EH (cell line): ENCODE measurements around the gene CCSAP.

Source experiments
- DNase-seq: peaks from one replicate; pipeline ENCODE4 v3.0.0-alpha.2; 2015; ENCODE audit warnings: low read depth

CCSAP gene

DNA sequence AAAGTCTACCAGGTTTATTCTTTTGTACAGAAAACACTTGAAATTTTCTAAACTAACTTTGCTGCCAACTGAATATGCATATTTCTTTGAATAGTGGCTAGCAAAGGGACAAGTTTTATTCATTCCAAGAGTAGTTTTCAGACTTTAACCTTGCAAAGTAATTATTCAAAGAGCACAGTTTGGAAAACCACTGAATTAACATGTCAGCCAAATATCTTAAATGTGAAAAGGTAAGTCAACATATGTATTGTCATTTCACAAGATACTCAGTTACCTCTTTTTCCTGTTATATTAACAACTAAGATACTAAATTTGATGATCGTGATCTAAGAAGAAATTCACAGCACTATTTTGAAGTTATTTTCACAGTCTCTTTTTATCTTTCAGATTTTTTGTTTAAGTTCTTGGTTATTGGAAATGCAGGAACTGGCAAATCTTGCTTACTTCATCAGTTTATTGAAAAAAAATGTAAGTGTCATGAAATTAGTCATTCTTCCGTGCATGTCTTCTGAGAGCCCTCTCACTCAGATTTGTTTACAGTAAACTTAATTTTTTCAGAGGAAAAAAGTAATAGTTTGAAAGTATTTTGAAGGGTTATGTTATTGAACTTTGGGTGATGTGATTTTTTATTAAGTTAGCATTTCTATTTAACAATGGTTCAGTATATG is 56.6 kb downstream of the CCSAP start:
- DNase-seq = no peak

DNA sequence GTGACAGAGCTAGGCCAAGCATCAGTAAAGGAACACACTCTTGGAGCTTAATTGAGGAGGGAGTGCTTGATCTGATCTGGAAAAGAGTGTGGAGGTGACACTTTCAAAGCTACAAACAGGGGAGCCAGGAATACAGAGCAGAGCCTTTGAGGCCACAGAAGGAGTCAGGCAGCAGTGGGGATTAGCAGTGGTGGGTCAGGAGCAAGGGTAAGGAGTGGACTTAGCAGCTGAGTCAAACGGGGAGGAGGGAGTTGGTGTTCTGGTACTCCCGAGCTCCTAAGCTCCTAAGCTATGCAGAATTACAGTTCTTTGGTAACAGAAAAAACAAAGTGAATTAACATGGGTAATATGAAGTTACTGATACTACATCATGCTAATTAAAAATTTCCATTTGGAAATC is 57.4 kb downstream of the CCSAP start:
- no peak for DNase-seq

DNA sequence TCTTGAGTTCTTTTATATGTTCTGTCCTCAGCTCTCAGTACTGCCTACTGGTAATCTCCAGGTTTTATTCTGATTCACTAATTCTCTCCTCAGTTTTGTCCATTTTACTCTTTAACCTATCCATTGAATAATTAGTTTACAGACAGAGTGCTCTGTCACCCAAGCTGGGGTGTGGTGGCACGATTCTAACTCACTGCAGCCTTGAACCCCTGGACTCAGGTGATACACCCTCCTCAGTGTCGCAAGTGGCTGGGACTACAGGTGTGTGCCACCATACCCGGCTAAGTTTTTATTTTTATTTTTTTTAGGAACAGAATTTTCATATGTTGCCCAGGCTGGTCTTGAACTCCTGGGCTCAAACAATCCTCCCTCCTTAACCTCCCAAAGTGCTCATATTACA is 58.0 kb downstream of the CCSAP start:
- DNase-seq = no peak

DNA sequence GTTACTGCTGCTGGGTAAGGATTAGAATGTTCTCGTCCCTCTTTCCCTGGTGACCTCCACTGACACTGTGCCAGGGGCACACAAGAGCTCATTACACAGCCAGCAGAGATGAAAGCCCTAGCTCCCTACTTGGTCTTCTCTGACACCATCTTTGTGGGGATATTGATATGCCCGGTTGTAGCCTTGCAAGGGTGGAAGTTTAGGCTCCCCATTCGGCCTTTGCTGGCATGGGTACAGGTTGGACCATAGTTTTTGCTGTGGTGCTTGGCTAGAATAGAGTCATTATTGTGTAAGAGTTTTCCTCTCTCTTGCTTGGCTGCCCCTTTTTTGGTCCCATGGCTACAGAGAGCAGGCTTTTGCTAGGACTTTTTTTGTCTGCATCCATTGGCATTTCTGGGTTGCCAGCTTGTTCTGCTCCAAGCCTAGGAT is 59.6 kb downstream of the CCSAP start:
- no peak for DNase-seq

DNA sequence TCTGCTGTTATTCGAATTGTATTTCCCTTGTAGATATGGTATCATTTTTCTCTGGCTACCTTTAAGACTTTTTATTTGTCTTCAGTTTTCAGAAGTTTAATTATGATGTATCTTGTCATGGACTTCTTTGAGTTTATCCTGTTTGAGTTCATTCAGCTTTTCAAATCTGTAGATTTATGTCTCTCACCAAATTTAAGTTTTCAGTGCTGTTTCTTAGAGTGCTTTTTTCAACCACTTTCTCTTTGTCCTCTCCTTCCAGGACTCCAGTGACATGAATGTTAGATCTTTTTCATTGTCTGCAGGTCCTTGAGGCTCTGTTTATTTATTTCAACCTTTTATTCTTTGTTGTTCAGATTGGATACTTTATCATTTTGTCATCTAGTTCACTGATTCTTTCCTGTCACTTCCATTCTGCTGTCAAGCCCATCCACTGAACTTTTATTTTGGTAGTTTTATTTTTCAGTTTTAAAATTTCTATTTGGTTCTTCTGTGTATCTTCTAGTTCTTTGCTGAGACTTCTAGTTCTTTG is 60.5 kb downstream of the CCSAP start:
- DNase-seq = no peak

DNA sequence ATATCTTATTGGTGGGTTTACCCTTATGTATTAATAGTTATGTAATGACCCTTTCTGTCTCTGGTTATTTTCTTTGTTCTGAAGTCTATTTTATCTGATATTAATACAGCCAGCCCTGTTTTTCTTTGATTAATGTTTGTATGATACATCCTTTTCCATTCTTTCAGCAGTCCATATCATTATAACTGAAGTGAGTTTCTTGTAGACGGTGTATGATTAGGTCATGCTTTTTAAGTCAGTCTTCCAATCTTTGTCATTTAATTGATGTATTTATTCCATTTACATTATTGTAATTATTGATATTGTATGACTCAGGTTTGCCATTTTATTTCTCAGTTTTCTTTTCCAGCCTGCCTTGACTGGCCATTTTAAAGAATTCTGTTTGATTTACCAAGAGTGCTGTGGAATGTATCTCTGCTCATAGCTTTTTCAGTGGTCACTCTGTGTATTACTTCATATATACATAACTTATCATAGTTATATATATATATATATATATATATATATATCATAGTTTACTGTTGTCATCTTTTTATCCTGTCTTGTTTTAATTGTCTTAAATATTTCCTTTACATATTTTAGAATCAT is 61.4 kb downstream of the CCSAP start:
- peak; percentile 21 for DNase-seq

DNA sequence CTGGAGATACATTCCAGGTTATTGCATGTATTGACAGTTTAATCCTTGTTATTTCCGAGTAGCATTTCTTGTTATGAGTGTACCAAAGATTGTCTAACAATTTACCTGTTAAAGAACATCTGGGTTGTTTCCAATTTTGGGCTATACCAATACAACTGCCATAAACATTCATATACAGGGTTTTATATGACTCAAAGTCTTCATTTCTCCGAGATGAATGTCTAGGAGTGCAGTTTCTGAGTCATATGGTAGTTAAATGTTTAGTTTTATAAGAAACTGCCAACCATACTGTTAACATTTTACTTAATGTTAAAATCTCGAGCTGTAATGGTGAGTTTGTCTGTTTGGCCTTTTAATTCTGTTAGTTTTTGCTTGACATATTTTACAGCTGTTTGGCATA is 61.9 kb downstream of the CCSAP start:
- peak; percentile 55 for DNase-seq

DNA sequence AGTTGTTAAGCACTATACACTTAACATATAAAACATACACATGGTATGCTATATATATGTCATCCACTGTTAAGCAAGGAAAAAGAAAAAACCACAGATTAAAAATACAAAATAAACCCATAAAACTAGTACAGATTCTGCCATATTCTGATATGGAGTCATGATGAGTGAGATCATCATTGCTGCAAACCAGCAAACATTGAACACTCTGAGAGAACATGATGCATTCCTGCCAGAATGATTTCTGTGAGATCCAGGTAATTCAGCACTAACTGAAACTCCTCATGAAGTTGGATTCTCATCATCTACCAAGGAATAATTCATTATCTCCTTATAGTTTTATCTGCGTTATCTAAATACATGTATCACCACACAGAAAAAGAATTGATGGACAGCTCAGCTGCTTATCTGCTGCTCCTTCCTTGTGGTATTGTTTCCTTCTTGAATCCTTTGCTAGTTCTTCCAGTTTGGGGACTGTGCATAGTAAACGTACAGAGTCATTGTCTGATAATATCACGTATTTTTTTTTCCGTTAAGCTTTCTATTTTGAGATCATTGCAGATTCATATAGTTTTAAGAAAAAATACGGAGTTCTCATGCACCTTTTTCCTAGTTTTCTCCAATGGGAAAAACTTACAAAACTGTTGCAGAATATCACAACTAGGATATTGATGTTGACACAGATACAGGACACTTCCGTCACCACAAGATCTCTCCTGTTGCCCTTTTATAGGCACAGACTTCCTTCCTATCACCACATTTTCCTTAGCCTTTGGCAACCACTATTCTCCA is 62.6 kb downstream of the CCSAP start:
- DNase-seq = peak; percentile 18

DNA sequence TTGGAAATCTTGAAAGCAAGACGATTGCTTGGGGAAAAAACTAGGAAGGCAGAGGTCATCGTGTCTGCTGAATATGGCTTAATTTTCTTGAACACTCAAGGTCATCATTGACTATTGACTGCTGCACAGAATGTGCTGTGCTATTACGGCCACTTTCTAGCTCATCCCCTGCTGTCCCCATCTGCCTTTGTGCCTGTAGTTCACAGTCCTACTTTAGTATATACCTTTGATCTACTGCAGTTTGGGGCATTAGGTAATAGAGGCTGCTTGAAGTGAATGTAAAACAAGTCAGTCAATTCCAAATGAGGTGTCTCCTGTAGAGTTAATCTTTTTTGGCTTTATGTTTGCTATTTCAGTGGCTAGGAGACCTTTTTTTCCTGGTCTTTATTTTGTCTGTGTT is 63.6 kb downstream of the CCSAP start:
- DNase-seq = no peak

DNA sequence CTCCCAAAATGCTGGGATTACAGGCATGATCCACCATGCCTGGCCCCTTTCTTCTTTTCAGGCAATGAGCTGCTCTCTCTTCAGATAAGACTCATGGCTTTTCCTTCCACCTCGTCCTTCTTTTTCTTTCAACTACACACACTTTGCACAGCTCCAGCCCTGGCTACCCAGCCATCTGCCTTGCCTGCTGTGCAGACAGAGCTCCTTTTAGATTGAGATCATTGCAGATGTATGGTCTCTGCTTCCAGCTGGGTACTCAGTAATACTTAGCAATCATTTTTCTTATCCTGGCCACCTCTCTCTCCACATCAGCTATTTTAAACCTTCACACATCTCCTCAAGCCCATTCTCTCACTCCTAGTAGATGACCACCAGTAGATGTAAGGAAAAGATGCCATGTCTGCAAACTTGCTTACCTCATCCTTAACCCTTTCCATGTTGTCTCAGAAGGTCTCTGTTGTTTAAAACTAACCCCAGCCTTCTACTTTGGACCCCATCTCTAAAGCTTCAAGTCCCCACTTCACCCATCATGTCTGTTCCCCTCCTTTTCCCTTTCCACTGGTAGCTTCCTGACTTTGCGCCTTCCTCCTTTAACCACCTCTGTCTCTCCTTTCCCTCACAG is 64.6 kb downstream of the CCSAP start:
- no peak for DNase-seq

DNA sequence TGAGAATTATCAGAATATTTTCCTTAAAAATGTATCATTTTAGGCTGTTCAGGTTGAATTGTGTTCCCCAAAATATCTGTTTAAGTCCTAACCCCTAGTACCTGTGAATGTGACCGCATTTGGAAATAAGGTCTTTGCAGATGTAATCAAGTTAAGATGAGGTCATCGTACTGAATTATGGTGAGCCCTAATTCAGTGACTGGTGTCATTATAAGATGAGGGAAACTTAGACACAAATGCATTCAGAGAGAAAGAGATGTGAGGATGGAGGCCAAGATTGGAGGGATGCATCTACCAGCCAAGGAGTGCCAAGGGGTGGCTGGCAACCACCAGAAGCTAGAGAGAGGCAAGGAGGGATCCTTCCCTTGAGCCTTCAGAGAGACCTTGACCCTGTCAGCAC is 67.8 kb downstream of the CCSAP start:
- no peak for DNase-seq

DNA sequence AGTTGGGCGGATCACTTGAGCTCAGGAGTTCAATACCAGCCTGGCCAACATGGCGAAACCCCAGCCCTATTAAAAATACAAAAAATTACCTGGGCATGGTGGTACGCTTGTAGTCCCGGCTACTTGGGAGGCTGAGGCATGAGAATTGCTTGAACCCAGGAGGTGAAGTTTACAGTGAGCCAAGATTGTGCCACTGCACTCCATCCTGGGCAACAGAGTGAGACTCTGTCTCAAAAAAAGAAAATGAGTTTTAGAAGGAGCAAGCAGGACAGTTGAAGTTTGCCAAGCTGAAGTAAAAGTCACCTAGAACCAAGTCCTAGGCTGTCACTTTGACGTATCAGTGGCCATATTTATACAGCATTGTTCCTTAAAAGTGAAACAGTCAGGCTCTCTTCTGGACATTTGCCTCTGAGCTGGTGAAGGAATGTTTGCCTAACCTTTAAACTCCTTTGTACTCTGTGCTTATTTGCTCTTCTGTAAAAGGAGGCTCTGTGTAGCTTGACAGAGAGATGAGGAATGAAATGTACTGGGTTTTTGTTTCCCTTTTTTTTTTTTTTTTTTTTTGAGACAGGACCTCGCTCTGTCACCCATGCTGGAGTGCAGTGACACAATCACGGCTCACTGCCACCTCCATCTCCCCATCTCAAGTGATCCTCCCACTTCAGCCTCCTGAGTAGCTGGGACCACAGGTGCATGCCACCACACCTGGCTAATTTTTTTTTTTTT is 69.2 kb downstream of the CCSAP start:
- peak; percentile 42 for DNase-seq

DNA sequence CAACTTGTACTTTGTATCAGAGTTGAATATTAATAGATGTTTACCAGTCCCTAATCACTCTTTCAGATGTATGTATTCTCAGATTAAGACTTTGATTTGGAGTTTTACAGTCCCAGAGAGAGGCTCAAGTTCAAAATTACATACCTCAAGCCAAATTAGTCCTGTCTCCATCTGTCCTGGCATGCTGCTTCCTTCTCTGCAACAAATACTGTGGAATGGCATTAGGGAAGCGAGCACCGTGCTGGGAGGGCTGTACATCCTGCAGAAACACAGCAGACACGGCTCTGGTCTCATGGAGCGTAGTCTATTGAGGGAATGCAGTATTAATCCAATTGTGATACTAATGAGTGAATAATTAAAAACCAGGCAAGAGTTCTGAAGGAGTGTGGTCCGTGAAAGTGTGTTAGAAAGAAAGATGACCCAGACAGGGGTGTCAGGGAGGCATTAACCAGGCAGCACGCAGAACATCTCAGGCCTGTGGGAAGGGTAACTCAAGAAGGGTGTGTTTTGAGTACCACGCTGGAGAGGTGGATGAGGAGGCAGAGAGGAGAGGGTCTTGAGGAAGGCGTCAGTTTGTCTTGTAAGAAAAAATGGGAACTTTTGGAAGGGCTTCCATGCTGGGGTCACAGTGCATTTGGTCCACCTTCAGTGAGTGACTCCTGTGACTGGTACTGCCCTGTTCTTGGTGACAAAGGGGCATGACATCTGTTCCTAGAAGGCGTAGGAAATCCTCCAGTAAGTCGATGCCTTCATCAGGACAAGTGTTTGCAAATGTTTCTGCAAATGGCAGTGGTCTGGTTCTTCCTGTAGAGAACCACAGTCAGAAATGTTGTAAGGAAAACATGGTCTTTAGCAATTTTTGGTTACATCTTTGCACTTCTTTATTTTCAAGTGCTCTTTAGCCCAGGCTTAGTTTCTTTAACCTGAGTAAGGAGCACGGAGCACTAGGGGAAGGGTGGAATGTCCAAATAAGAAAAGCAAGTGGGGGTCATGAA is 70.4 kb downstream of the CCSAP start:
- DNase-seq = peak; percentile 44

DNA sequence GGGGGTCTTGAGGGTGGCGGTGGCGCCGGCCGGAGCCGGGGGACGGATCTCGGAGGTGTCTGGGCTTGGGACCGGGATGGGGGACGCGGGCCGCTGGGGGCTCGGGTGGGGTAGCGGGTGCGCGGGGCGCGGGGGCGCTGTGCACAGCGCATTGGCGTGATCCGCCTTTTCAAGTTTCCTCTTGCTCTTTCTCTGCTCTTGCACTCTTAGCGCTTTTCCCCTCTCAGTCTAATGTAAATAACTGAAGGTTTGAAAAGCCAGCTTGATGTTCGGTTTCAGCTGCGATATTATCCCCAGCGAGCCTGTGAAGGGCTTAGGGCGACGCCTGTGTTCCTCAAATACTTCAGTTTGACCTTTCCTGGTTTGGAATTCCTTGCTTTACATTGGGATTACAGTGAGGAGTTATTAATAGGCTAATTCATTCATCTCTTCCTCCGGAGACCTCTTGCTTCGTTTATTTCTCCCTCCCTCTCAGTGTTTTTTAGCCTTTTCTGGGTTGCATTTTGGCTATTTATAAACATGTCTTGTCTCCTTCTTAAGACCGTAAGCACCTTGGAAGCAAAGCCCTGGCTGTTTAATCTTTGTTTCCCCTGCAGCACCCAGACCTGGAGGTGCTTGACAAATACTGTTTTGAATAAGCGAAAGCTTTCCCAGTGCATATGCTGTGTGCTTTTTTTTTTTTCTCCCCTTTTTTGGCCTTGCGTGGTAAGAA is 71.2 kb downstream of the CCSAP start:
- DNase-seq = peak; percentile 52
